Body of pancreas (tissue), 4 donors: ENCODE results near the gene DISP3. TPM values are rescaled to one million over a fixed set of nuclear protein-coding genes. Genes with fewer than 3 reads are reported as not detected.
"Not testable (repeated sequence)": the region's sequence is repeated elsewhere in the genome, so short reads cannot be mapped to it uniquely, and the experiment has no call there.

Experiments
- ATAC-seq: fragments of 150-250 bp; one replicate; pipeline ENCODE4 v1.9.1; 2016
- DNase-seq, 4 donors: peaks; one replicate each; pipeline ENCODE4 v3.0.0-alpha.2; 2019
- H3K27ac ChIP-seq, 4 donors: fragments of 200-600 bp; sonication (generic); 1 replicate in 3 of 4; 2 replicates in 1 of 4; pipeline versions ENCODE4 v1.5.1 to v1.6.1; 2016 to 2019; ENCODE audit warnings: mild to moderate bottlenecking in 1 of 4, mixed read lengths in 1 of 4, moderate library complexity in 1 of 4
- H3K27me3 ChIP-seq, 2 donors: fragments of 200-600 bp; sonication (generic); one replicate each; pipeline ENCODE4 v1.6.0; 2016; ENCODE audit warnings: mild to moderate bottlenecking in 1 of 2
- H3K36me3 ChIP-seq, 2 donors: fragments of 200-600 bp; sonication (generic); replicated peaks in 1 of 2; 2 replicates each; pipeline ENCODE4 v1.5.1; 2016; ENCODE audit warnings: low read depth in 2 of 2; ENCODE audit not compliant: insufficient read depth in 1 of 2
- H3K4me1 ChIP-seq: fragments of 200-600 bp; sonication (generic); one replicate; pipeline ENCODE4 v1.6.0; 2016
- H3K4me3 ChIP-seq, 2 donors: fragments of 200-600 bp; sonication (generic); 1 replicate in 1 of 2; 2 replicates in 1 of 2; pipeline ENCODE4 v1.5.1; 2016 to 2019
- H3K9me3 ChIP-seq, 3 donors: fragments of 200-600 bp; sonication (generic); 1 replicate in 2 of 3; 2 replicates in 1 of 3; pipeline ENCODE4 v1.5.1; 2016
- CTCF ChIP-seq, 7 experiments: fragments of 450-650 bp in 4 of 7; fragments of 200-600 bp in 3 of 7; sonication (generic) in 3 of 7; IDR thresholded peaks; one replicate each; pipeline ENCODE4 v1.5.1; 2016 to 2019; ENCODE audit warnings: antibody characterized with exemption in 7 of 7
- POLR2A ChIP-seq, 3 donors: fragments of 450-650 bp; IDR thresholded peaks; one replicate each; pipeline ENCODE4 v1.6.1; 2016; ENCODE audit warnings: antibody characterized with exemption in 3 of 3, mild to moderate bottlenecking in 2 of 3
- WGBS, 2 donors: methylation state at CpG; one replicate each; pipeline ENCODE4 v1.1.5; 2017; 5-methylcytosine and 5-hydroxymethylcytosine counted together
- intact Hi-C: fragments of 100-400 bp; cut with DNase I; formaldehyde crosslinking; loops from one replicate; pipeline ENCODE4 v1.15.1; 2023
- total RNA-seq, 2 donors: library from RNA; depleted of rRNA; stranded (reverse); fragments of >200 nt; gene quantifications; one replicate each; pipeline ENCODE4 v1.1.0, GENCODE V29; 2016

Gene DISP3
- total RNA-seq, 2 donors from 2014 or later = 0.33 TPM; not detected in 1

GRCh38 chr1:11573116-11573692, 94.2 kb downstream of the DISP3 start:
- ATAC-seq (no peak), DNase-seq (no peak)
- no peaks in the 10 kb centered on the region for H3K9me3 ChIP-seq
- no peak overlapping the region for H3K27ac ChIP-seq
- no peaks in the 10 kb centered on the region for H3K4me1 ChIP-seq
- 83 to 87% methylated on average over 5 of the region's 5 CpGs for WGBS, 2 donors
- intact Hi-C loops = no loop called here
- H3K36me3 ChIP-seq = no peaks in the 10 kb centered on the region
- H3K4me3 ChIP-seq = no peak overlapping the region
- no peaks in the 10 kb centered on the region for H3K27me3 ChIP-seq
- TF ChIP-seq CTCF (IDR thresholded peaks at IDR 0.05) (no peak), POLR2A (IDR thresholded peaks at IDR 0.05) (no peak)

DNA sequence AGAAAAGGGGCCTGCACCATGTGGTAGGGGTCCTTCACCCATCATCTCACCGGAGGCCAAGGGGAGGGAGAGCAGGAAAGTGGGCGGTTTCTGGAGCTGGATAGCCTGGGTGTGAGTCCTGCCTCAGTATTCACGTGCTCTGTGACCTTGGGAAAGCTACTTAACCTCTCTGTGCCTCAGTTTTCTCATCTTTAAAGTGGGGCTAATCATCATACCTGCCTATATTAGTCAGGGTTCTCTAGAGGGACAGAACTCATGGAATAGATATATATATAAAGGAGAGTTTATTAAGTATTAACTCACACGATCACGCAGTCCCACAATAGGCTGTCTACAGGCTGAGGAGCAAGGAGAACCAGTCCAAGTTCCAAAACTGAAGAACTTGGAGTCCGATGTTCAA, 96.6 kb downstream of the DISP3 start:
- no peak for DNase-seq
- TF ChIP-seq CTCF (IDR thresholded peaks at IDR 0.05) (no peak), POLR2A (IDR thresholded peaks at IDR 0.05) (no peak)
- no peaks in the 10 kb centered on the region for H3K36me3 ChIP-seq
- no peak for ATAC-seq
- 74 to 79% methylated on average over 6 of the region's 6 CpGs for whole genome bisulfite sequencing, 2 donors
- intact Hi-C loops = no loop called here
- H3K27ac ChIP-seq = no peak overlapping the region
- H3K4me1 ChIP-seq = no peaks in the 10 kb centered on the region
- H3K4me3 ChIP-seq = no peak overlapping the region
- H3K27me3 ChIP-seq = no peaks in the 10 kb centered on the region
- no peaks in the 10 kb centered on the region for H3K9me3 ChIP-seq

DNA sequence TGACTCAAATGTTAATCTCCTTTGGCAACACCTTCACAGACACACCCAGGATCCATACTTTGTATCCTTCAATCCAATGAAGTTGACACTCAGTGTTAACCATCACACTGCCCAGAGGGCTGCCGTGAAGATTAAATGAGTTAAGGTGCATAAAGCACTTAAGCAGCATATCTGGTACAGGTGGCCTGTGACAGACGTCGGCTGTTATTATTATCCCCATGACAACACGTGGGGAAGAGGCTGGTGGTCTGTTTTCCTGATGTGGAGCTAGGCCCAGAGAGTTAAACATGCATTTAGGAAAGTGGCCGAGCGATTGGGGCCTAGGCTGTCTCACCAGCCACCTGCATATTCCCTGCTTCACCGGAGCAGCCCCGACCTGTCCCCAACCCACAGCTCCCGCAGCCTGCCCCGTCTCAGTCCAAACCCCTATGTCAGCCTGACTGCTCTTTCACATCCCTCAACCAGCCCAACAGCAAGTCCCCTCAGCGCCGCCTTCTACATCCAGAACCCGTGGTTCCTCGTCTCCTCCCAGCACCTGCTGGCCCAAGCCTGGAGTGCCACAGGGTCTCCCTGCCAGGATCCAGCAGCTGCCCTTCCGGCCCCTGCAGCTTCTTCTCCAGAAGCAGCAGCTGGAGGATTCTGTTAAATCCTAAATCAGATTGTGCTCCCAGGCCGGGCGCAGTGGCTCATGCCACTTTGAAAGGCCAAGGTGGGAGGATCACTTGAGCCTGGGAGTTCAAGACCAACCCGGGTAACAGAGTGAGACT, 97.3 kb downstream of the DISP3 start:
- no peak for ATAC-seq
- H3K9me3 ChIP-seq = no peaks in the 10 kb centered on the region
- 63 to 70% methylated on average over 18 of the region's 18 CpGs for WGBS, 2 donors
- intact Hi-C loops = no loop called here
- H3K36me3 ChIP-seq = no peaks in the 10 kb centered on the region
- H3K4me3 ChIP-seq = no peak overlapping the region
- no peaks in the 10 kb centered on the region for H3K27me3 ChIP-seq
- no peak overlapping the region for H3K27ac ChIP-seq
- DNase-seq = no peak
- H3K4me1 ChIP-seq = no peaks in the 10 kb centered on the region
- no peak for TF ChIP-seq CTCF (IDR thresholded peaks at IDR 0.05)
- TF ChIP-seq POLR2A (IDR thresholded peaks at IDR 0.05) = no peak

GRCh38 chr1:11578004-11578403, 99.0 kb downstream of the DISP3 start:
- ATAC-seq = no peak
- no peaks in the 10 kb centered on the region for H3K9me3 ChIP-seq
- TF ChIP-seq POLR2A (IDR thresholded peaks at IDR 0.05) (no peak), CTCF (IDR thresholded peaks at IDR 0.05) (no peak)
- no peaks in the 10 kb centered on the region for H3K36me3 ChIP-seq
- H3K4me3 ChIP-seq = no peak overlapping the region
- WGBS, 2 donors = 30 to 36% methylated on average over 7 of the region's 7 CpGs
- H3K27me3 ChIP-seq = no peaks in the 10 kb centered on the region
- no peak overlapping the region for H3K27ac ChIP-seq
- no peak for DNase-seq
- H3K4me1 ChIP-seq = no peaks in the 10 kb centered on the region
- intact Hi-C loops = no loop called here

DNA sequence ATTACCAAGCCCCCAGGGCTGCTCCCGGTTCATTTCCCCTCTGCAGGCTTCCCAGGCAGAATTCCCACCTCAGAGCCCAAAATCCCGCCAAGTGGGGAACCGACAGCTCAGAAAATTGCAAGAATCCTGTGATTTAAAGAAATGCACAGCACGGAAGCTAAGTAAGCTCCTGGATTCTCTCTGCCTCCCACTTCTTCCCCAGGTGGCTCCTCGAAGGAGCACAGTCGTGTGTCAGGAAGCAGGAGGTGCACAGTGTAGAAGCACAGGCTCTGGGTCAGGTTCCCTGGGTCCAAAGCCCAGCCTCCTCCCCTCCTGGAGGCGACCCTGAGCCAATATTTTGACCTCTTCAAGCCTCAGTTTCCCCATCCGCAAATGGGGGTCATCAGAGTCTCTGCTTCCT, 100.6 kb downstream of the DISP3 start:
- Histone ChIP-seq H3K4me1 (no peaks in the 10 kb centered on the region), H3K27me3 (no peaks in the 10 kb centered on the region), H3K27ac (no peak overlapping the region), H3K9me3 (no peaks in the 10 kb centered on the region), H3K4me3 (no peak overlapping the region), H3K36me3 (no peaks in the 10 kb centered on the region)
- 21 to 40% methylated on average over 8 of the region's 8 CpGs for WGBS, 2 donors
- DNase-seq = no peak
- intact Hi-C loops = no loop called here
- no peak for ATAC-seq
- no peak for TF ChIP-seq CTCF (IDR thresholded peaks at IDR 0.05)

DNA sequence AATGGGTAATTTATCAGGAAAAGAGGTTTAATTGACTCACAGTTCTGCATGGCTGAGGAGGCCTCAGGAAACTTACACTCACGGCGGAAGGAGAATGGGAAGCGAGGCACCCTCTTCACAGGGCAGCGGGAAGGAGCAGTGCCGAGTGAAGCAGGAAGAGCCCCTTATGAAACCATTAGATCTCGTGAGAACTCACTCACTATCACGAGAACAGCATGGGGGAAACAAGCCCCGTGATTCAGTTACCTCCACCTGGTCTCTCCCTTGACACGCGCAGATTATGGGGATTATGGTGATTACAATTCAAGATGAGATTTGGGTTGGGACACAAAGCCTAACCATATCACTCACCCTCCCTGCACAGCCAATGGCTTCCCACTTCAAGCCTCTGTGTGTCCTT, 101.1 kb downstream of the DISP3 start:
- H3K27me3 ChIP-seq, DNase-seq, intact Hi-C loops, H3K4me1 ChIP-seq, ATAC-seq, H3K27ac ChIP-seq, H3K4me3 ChIP-seq, H3K36me3 ChIP-seq, H3K9me3 ChIP-seq: not testable (repeated sequence)
- 34% methylated on average over 10 of the region's 10 CpGs for WGBS, 2 donors
